LoVo (cell line): Measurements from ENCODE around the gene MRAP.
"Not testable (repeated sequence)": the region's sequence is repeated elsewhere in the genome, so short reads cannot be mapped to it uniquely, and the experiment has no call there.

Experiments
- DNase-seq: peaks from one replicate; pipeline ENCODE4 v3.0.0-alpha.2; 2016; ENCODE audit warnings: low spot score

Gene MRAP

DNA sequence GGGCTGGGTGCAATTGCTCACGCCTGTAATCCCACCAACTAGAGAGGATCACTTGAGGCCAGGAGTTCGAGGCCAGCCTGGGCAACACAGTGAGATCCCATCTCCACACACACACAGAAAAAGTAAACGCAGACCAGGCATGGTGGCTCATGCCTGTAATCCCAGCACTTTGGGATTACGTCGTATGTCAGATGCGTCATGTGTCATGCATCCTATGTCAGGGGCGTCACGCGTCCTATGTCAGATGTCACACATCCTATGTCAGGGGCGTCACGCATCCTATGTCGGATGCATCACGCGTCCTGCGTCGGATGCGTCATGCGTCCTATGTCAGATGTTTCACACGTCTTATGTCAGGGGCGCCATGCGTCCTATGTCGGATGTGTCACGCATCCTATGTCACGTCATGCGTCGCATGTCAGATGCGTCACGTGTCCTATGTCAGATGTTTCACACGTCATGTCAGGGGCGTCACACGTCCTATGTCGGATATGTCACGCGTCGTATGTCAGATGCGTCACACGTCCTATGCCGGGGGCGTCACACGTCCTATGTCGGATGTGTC lies 1.5 kb downstream of the MRAP start:
- no peak for DNase-seq

DNA sequence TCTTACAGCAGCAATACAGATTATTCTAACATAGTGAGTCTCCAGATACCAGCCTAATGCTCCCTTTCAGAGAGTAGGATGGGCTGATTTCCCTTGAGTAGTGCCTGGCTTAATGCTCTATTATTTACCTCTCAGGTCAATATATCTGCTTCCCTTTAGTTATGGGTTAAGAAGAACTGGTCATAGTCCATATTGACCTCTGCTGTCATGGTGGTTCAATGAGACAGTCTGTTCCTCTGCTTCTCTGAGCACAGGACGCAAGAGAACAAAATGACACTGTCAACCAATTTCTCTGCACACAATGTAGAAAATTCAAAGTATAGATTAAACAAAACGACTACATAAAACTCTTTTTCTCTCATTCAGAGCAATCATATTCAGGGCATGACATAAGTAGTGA lies 2.9 kb downstream of the MRAP start:
- DNase-seq: no peak

- no peak for DNase-seq
Observed at GRCh38 chr21:32302560-32302959, 3.9 kb downstream of the MRAP start.

- no peak for DNase-seq
Observed at GRCh38 chr21:32303385-32303784, 4.7 kb downstream of the MRAP start.

GRCh38 chr21:32304998-32305397 lies 6.3 kb downstream of the MRAP start:
- DNase-seq: no peak

DNA sequence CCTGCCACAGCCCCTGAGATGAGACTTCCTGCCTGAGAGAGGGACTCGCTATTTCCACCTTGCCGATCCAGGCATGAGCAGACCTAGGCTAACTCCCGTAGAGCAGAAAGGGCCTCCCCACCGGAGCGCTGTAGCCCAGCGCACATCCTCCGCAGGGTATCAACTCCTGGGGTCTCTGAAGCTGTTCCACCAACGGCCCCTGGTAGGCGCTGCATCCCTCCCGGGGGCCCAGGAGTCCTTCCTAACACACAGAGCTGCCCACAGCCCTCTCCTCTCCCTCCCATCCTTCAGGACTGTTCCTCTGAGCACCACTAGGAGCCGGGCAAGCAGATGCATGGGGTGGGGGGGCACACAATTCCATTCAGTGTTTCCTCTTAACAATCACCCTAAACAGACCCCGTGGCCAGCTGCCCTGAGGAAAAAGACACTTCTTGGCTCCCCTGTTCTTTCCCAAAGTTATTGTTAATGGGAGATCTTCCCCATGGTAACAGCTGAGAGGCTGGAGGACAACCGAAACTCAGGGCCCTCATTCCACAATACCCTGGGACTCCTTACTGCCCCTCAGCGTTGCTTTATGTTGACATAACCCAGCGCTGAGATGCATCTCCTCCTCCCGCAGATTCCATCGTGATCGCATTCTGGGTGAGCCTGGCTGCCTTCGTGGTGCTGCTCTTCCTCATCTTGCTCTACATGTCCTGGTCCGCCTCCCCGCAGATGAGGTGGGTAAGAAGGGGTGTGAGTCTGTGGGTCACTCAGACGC lies 7.5 kb downstream of the MRAP start:
- DNase-seq: no peak

GRCh38 chr21:32307706-32308105 lies 9.1 kb downstream of the MRAP start:
- no peak for DNase-seq

GRCh38 chr21:32308696-32309095 lies 10.0 kb downstream of the MRAP start:
- no peak for DNase-seq

DNA sequence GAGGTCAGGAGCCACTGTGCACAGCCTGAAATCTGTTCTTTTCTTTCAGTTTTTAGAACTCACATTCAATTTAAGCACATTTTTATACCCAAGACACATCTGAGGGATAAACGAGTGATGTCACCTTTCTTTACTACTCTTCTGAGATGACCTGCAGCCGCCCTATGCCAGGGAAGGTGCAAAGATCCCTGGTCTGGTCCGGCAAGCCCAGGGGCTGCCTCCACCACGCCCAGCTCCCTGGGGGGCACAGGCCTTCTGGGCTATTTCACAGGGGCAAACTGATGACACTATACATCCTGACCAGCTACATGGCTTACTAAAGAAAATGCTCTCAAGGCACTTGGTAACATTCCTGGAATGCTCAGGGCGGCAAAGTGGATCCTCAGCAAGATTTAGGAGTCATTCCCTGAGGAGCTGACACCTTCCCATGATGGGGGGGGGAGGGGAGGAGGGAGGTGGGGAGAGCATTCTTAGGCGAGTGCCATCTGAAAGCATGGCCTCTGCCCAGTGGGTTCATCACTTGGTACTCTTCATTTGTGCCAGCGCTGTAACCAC lies 11.3 kb downstream of the MRAP start:
- no peak for DNase-seq

DNA sequence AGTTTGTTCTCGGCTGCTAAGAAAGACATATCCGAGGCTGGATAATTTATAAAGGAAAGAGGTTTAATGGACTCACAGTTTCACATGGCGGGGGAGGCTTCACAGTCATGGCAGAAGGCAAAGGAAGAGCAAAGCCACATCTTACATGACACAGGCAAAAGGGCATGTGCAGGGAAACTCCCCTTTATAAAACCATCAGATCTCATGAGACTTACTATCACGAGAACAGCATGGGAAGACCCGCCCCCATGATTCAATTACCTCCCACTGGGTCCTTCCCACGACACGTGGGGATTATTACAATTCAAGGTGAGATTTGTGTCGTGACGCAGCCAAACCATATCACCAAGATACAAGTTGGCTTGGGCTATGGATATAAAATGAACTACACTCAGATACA lies 12.3 kb downstream of the MRAP start:
- DNase-seq: not testable (repeated sequence)

- DNase-seq: no peak
Observed at GRCh38 chr21:32311621-32312020, 13.0 kb downstream of the MRAP start.

DNA sequence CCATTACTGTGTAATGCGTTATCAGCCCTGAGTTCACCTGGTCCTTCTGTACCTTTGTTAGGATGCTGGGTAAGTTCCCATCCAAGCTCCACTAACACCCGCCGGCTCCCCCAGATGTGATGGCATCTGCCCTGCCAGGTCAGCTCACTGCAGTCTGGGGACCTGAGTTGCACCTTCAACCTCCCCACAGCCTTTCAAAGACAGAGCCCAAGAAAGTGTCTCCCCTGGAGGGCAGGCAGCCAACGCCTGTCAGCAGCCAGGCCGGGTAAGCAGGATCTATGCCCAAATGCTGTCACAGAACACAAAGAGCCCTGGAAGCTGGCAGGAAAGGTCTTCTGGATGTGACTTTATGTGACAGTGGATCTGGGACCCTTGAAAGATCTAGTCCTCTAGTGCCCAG lies 13.7 kb downstream of the MRAP start:
- DNase-seq: no peak

- no peak for DNase-seq
Observed at GRCh38 chr21:32312976-32313375, 14.3 kb downstream of the MRAP start.

- DNase-seq: no peak
Observed at GRCh38 chr21:32314806-32315205, 16.2 kb downstream of the MRAP start.

DNA sequence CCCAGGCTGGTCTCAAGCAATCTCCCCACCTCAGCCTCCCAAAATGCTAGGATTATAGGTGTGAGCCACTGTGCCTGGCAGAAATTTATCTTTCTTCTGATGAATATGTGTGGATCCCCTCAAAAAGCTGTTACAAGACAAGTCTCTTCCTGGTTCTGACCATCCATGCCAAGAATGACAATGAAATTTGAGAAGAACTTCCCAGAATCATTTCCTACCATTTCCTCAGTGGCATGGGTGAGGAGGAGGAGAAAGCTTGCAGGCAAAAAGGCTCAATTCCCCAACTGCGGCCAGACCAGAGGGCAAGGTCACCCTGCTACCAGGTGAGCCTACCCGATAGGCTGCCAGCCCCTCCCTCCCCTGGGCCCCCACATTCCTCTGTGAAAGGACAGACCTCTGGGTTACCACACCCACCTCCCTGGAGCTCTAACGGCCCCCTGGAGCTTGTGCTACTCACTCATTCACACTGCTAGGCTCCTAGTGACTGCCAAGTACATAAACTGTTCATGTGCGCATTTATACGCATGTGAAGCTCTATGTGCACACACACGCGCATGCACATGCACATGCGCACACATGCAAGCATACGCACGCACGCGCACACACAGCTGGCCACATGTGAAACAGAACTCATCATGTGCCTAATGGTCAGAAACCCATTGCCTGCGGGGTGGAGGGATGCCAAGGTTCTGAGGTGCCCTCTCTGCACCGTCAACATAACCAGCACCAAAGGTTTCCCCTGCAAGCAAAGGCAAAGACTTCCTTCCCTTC lies 17.0 kb downstream of the MRAP start:
- DNase-seq: no peak

GRCh38 chr21:32316361-32317215 lies 17.9 kb downstream of the MRAP start:
- no peak for DNase-seq

DNA sequence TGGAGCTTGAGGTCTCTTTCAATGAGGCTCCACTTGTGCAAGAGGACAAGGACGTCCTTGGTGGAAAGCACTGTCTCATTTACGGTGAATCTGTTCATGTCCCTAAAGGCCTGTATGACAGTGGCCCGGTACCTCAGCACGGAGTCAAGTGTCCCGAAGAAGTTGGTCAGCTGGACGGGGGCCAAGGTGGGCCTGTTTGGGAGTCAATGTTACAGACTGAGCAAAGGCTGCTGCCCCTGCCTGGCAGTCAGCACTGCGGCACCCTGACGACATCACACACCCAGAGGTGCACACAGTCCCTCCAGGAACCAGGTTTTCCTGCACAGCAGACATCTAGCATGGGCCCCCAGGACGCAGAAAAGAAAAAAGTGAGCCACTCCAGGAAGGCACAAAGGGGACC lies 19.1 kb downstream of the MRAP start:
- no peak for DNase-seq

- no peak for DNase-seq
Observed at GRCh38 chr21:32319012-32319411, 20.4 kb downstream of the MRAP start.

DNA sequence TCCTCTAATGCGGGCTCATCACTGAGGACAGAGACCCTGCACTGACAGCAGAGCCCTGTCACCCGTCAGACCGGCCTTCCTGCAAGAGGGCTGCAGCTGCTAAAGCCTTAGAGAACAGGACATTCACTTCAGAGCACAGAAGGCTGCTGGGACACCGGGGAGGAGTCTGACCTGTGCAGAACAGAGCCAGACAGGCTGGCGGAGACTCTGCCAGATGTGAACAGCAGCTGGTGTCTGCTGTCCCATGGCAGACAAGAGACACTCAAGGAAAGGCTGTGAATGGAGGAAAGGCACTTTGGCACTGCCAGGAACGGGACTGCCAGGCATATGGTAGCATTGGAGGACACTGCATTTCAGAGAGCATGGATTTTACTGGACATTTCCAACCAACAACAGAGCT lies 21.4 kb downstream of the MRAP start:
- DNase-seq: no peak

- no peak for DNase-seq
Observed at GRCh38 chr21:32320726-32321125, 22.1 kb downstream of the MRAP start.

GRCh38 chr21:32321480-32321879 lies 22.8 kb downstream of the MRAP start:
- DNase-seq: no peak

- DNase-seq: no peak
Observed at GRCh38 chr21:32322103-32322502, 23.4 kb downstream of the MRAP start.
